PC-9 (cell line): ENCODE data around the gene LDHB. TPM values are rescaled to one million over a fixed set of nuclear protein-coding genes. Genes with fewer than 3 reads are reported as not detected.
A peak's percentile ranks its signal among the peaks of the same experiment; 100 is the strongest.

Experiments
- BruUV-seq: library from RNA; stranded (reverse); fragments of 400-500 nt; replicated peaks from 2 replicates; lab custom pipeline; 2021; lab: Mats Ljungman, UMichigan
- CTCF ChIA-PET: fragments of 300-600 bp; sonication (Branson Sonifier 250); formaldehyde crosslinking; loops from one replicate; lab custom pipeline; 2022; ENCODE audit warnings: antibody characterized with exemption; lab: Charles Lee
- POLR2A ChIA-PET: fragments of 300-600 bp; sonication (Branson Sonifier 250); formaldehyde crosslinking; loops from one replicate; lab custom pipeline; 2022; ENCODE audit warnings: antibody characterized with exemption; ENCODE audit not compliant: unreplicated experiment; lab: Charles Lee
- DNase-seq, 2 experiments: peaks; one replicate each; pipeline versions ENCODE4 v3.0.0 to v3.0.0-alpha.2; 2015 to 2022; ENCODE audit warnings: mixed read lengths in 1 of 2
- H2AFZ ChIP-seq: fragments of 200-600 bp; sonication (generic); 2 replicates; pipeline ENCODE4 v1.8.1; 2017; ENCODE audit warnings: antibody characterized with exemption
- H3F3A ChIP-seq: fragments of 200-600 bp; sonication (generic); 2 replicates; pipeline ENCODE4 v1.8.1; 2017; ENCODE audit warnings: antibody characterized with exemption, mild to moderate bottlenecking, low read depth; ENCODE audit not compliant: insufficient read depth
- H3K27ac ChIP-seq: fragments of 200-600 bp; sonication (generic); 2 replicates; pipeline ENCODE4 v1.6.1; 2016; ENCODE audit warnings: mixed run types
- H3K27me3 ChIP-seq: fragments of 200-600 bp; sonication (generic); 2 replicates; pipeline ENCODE4 v1.6.1; 2016; ENCODE audit warnings: low read depth, mixed run types; ENCODE audit not compliant: insufficient read depth
- H3K36me3 ChIP-seq: fragments of 200-600 bp; sonication (generic); 2 replicates; pipeline ENCODE4 v1.6.1; 2016; ENCODE audit warnings: low read depth, mixed run types
- H3K4me1 ChIP-seq: fragments of 200-600 bp; sonication (generic); replicated peaks from 2 replicates; pipeline ENCODE4 v1.6.1; 2016; ENCODE audit warnings: mixed run types; ENCODE audit not compliant: insufficient read depth
- H3K4me2 ChIP-seq: fragments of 200-600 bp; sonication (generic); 2 replicates; pipeline ENCODE4 v1.6.1; 2017; ENCODE audit warnings: mixed run types
- H3K4me3 ChIP-seq: fragments of 200-600 bp; sonication (generic); 2 replicates; pipeline ENCODE4 v1.6.1; 2016; ENCODE audit warnings: mixed run types
- H3K79me2 ChIP-seq: fragments of 200-600 bp; sonication (generic); 2 replicates; pipeline ENCODE4 v1.6.1; 2017; ENCODE audit warnings: low read depth, mixed run types
- H3K9me2 ChIP-seq: fragments of 200-600 bp; sonication (generic); 2 replicates; pipeline ENCODE4 v1.8.1; 2017; ENCODE audit warnings: mild to moderate bottlenecking; ENCODE audit not compliant: insufficient read depth
- H3K9me3 ChIP-seq: fragments of 200-600 bp; sonication (generic); 2 replicates; pipeline ENCODE4 v1.8.1; 2016; ENCODE audit warnings: low read depth; ENCODE audit not compliant: insufficient read depth
- H4K20me1 ChIP-seq: fragments of 200-600 bp; sonication (generic); 2 replicates; pipeline ENCODE4 v1.8.1; 2017; ENCODE audit not compliant: insufficient read depth
- CTCF ChIP-seq: fragments of 200-600 bp; sonication (generic); conservative IDR thresholded peaks from 2 replicates; pipeline ENCODE4 v1.6.1; 2017; ENCODE audit warnings: mixed run types, antibody characterized with exemption, mild to moderate bottlenecking, moderate library complexity
- EZH2 ChIP-seq: fragments of 200-600 bp; sonication (generic); IDR thresholded peaks from 2 replicates; pipeline ENCODE4 v1.8.0; 2017; ENCODE audit warnings: antibody characterized with exemption, low read depth
- intact Hi-C: fragments of 100-400 bp; cut with micrococcal nuclease; formaldehyde crosslinking; loops from one replicate; pipeline ENCODE4 v1.10.0; 2022; ENCODE audit not compliant: unreplicated experiment
- total RNA-seq: library from RNA; stranded (reverse); gene quantifications from 2 replicates; pipeline ENCODE4 v1.2.3, GENCODE V29; 2021

The LDHB gene
- total RNA-seq, 1 experiment from 2014 or later = 994 TPM

GRCh38 chr12:21638054-21638891 lies 19.4 kb downstream of the LDHB start:
- H3K27ac ChIP-seq = peak overlapping the region; percentile 74
- peak in 1 of 2 experiments; percentile 40 for DNase-seq
- no peak overlapping the region for H2AFZ ChIP-seq
- no peak overlapping the region for H3K4me3 ChIP-seq
- 0 out of 2 replicates have a peak, but pooled peaks cover 4% of the 10 kb centered on the region for H3K79me2 ChIP-seq
- intact Hi-C loops = loop anchor here (2.0 kb wide), 1 partner anchor 19 kb away; the partner anchor contains the start of gene LDHB
- H3K9me2 ChIP-seq = 0 out of 2 replicates have a peak, but pooled peaks cover 4% of the 10 kb centered on the region
- H3K4me2 ChIP-seq = peak overlapping the region; percentile 15; the same call in 1 of the 2 replicates
- TF ChIP-seq CTCF = no peak
- no peak for TF ChIP-seq EZH2
- ChIA-PET POLR2A (interaction anchor here (0.6 kb wide), 1 partner anchor 893 kb away, joined by 4 read pairs; no protein-coding TSS in a partner anchor), CTCF (no interaction called here)
- no peaks in the 10 kb centered on the region for H3K27me3 ChIP-seq
- H3K36me3 ChIP-seq = peaks cover 72% of the 10 kb centered on the region
- H4K20me1 ChIP-seq = no peaks in the 10 kb centered on the region; the same call in 1 of the 2 replicates
- H3K4me1 ChIP-seq = peaks cover 26% of the 10 kb centered on the region
- no peaks in the 10 kb centered on the region for H3K9me3 ChIP-seq
- peaks cover 54% of the 10 kb centered on the region; the same call in 1 of the 2 replicates for H3F3A ChIP-seq
- BruUV-seq = no TSS peak

- Histone ChIP-seq H3K4me3 (no peak overlapping the region), H3K4me2 (no peak overlapping the region), H3K9me3 (no peaks in the 10 kb centered on the region), H3K27ac (no peak overlapping the region), H3K4me1 (peaks cover 19% of the 10 kb centered on the region), H3K36me3 (peaks cover 38% of the 10 kb centered on the region), H3K79me2 (no peaks in the 10 kb centered on the region), H3F3A (peaks cover 44% of the 10 kb centered on the region; the same call in 1 of the 2 replicates), H3K27me3 (no peaks in the 10 kb centered on the region), H3K9me2 (no peaks in the 10 kb centered on the region), H4K20me1 (no peaks in the 10 kb centered on the region; the same call in 1 of the 2 replicates), H2AFZ (no peak overlapping the region)
- POLR2A ChIA-PET = interaction anchor here (0.6 kb wide), 2 partner anchors 34 to 82 kb away, joined by 3 to 8 read pairs; no protein-coding TSS in a partner anchor
- intact Hi-C loops = no loop called here
- CTCF ChIA-PET = interaction anchor here (0.6 kb wide), 1 partner anchor 10 kb away, joined by 3 read pairs; no protein-coding TSS in a partner anchor
- no peak for DNase-seq
- TF ChIP-seq EZH2 = no peak
- no peak for TF ChIP-seq CTCF
- BruUV-seq = no TSS peak
Measured at GRCh38 chr12:21634245-21634644, 23.4 kb downstream of the LDHB start.

DNA sequence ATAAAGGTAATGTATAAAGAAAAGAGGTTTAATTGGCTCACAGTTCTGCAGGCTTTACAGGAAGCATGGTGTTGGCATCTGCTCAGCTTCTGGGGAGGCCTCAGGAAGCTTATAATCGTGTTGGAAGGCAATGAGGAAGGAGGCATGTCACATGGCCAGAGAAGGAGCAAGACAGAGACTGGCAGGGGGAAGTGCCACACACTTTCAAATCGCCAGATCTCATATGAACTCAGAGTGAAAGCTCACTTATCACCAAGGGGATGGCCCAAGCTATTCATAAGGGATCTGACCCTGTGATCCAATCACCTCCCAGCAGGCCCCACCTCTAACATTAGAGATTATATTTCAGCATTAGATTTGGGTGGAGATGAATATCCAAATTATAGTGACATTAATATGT lies 26.3 kb downstream of the LDHB start:
- Histone ChIP-seq H3K9me3 (no peaks in the 10 kb centered on the region), H3K9me2 (no peaks in the 10 kb centered on the region), H3K27me3 (no peaks in the 10 kb centered on the region), H2AFZ (no peak overlapping the region), H3K27ac (no peak overlapping the region), H3K4me2 (no peak overlapping the region), H3K36me3 (peaks cover 11% of the 10 kb centered on the region), H3F3A (peaks cover 24% of the 10 kb centered on the region; the same call in 1 of the 2 replicates), H3K79me2 (no peaks in the 10 kb centered on the region), H4K20me1 (no peaks in the 10 kb centered on the region), H3K4me1 (no peaks in the 10 kb centered on the region), H3K4me3 (no peak overlapping the region)
- ChIA-PET CTCF (no interaction called here), POLR2A (no interaction called here)
- no peak for DNase-seq
- TSS peak; percentile 8 for BruUV-seq
- intact Hi-C loops = no loop called here
- no peak for TF ChIP-seq EZH2
- TF ChIP-seq CTCF = no peak
